Kidney glomerular epithelial cell (primary cell): ENCODE data around the gene KATNIP.
A peak's percentile ranks its signal among the peaks of the same experiment; 100 is the strongest.
"Not testable (repeated sequence)": the region's sequence is repeated elsewhere in the genome, so short reads cannot be mapped to it uniquely, and the experiment has no call there.

ENCODE experiments used
- DNase-seq: peaks from one replicate; lab custom pipeline; 2025; lab: John Stamatoyannopoulos, UW

KATNIP gene

GRCh38 chr16:27538528-27538927 is 11.4 kb upstream of the KATNIP start:
- DNase-seq, result no peak

- DNase-seq, result no peak
Measured at GRCh38 chr16:27539120-27539519, 10.8 kb upstream of the KATNIP start.

GRCh38 chr16:27539636-27540035 is 10.3 kb upstream of the KATNIP start:
- DNase-seq, result no peak

- DNase-seq, result no peak
Measured at GRCh38 chr16:27543801-27544200, 6.1 kb upstream of the KATNIP start.

GRCh38 chr16:27544671-27545070 is 5.3 kb upstream of the KATNIP start:
- no peak for DNase-seq

GRCh38 chr16:27547134-27547533 is 2.8 kb upstream of the KATNIP start:
- DNase-seq, result peak; percentile 59

GRCh38 chr16:27547851-27548250 is 2.1 kb upstream of the KATNIP start:
- no peak for DNase-seq

- no peak for DNase-seq
Measured at GRCh38 chr16:27549464-27549745, 539 bp upstream of the KATNIP start.

- peak; percentile 28 for DNase-seq
Measured at GRCh38 chr16:27550582-27550920, 607 bp downstream of the KATNIP start.

- no peak for DNase-seq
Measured at GRCh38 chr16:27551036-27551435, 1.1 kb downstream of the KATNIP start.

GRCh38 chr16:27556471-27556870 is 6.5 kb downstream of the KATNIP start:
- no peak for DNase-seq

- no peak for DNase-seq
Measured at GRCh38 chr16:27558434-27558833, 8.5 kb downstream of the KATNIP start.

- no peak for DNase-seq
Measured at GRCh38 chr16:27558932-27559331, 9.0 kb downstream of the KATNIP start.

- no peak for DNase-seq
Measured at GRCh38 chr16:27561216-27561615, 11.3 kb downstream of the KATNIP start.

GRCh38 chr16:27564224-27564623 is 14.3 kb downstream of the KATNIP start:
- DNase-seq, result no peak

- no peak for DNase-seq
Measured at GRCh38 chr16:27566417-27566816, 16.5 kb downstream of the KATNIP start.

GRCh38 chr16:27568077-27568476 is 18.1 kb downstream of the KATNIP start:
- no peak for DNase-seq

- not testable (repeated sequence) for DNase-seq
Measured at GRCh38 chr16:27570986-27571385, 21.0 kb downstream of the KATNIP start.

- no peak for DNase-seq
Measured at GRCh38 chr16:27571433-27572326, 21.7 kb downstream of the KATNIP start.

GRCh38 chr16:27572711-27573110 is 22.8 kb downstream of the KATNIP start:
- no peak for DNase-seq

- no peak for DNase-seq
Measured at GRCh38 chr16:27576729-27577128, 26.8 kb downstream of the KATNIP start.

GRCh38 chr16:27579087-27579980 is 29.4 kb downstream of the KATNIP start:
- DNase-seq, result peak; percentile 61

- no peak for DNase-seq
Measured at GRCh38 chr16:27582883-27583282, 32.9 kb downstream of the KATNIP start.
